Activated naive CD4-positive, alpha-beta T cell treated with anti-CD3 and anti-CD28 coated beads for 36 hours (primary cell): ENCODE data around the gene JARID2. TPM values are rescaled to one million over a fixed set of nuclear protein-coding genes. Genes with fewer than 3 reads are reported as not detected.

Experiments used
- CTCF ChIA-PET: fragments of 350-600 bp; sonication (Branson Sonifier 250); formaldehyde crosslinking; loops from one replicate; lab custom pipeline; 2021; ENCODE audit warnings: antibody characterized with exemption; lab: Charles Lee
- DNase-seq: peaks from one replicate; pipeline ENCODE4 v3.0.0-alpha.2; 2020
- H3K27ac Mint-ChIP-seq: one replicate; pipeline ENCODE4 v1.8.0; 2021; ENCODE audit warnings: mild to moderate bottlenecking, mixed read lengths
- H3K27me3 Mint-ChIP-seq: one replicate; pipeline ENCODE4 v1.8.0; 2021; ENCODE audit warnings: low read depth, mixed read lengths
- H3K36me3 Mint-ChIP-seq: one replicate; pipeline ENCODE4 v1.8.0; 2021; ENCODE audit warnings: low read depth, mixed read lengths
- H3K4me1 Mint-ChIP-seq: one replicate; pipeline ENCODE4 v1.8.0; 2021; ENCODE audit warnings: low read depth, mixed read lengths
- H3K4me3 Mint-ChIP-seq: one replicate; pipeline ENCODE4 v1.8.0; 2021; ENCODE audit warnings: mild to moderate bottlenecking, moderate library complexity, mixed read lengths
- H3K9me3 Mint-ChIP-seq: one replicate; pipeline ENCODE4 v1.8.0; 2021; ENCODE audit warnings: mixed read lengths
- intact Hi-C: fragments of 100-400 bp; cut with micrococcal nuclease; formaldehyde crosslinking; loops from one replicate; pipeline ENCODE4 v1.15.1; 2023
- total RNA-seq, 2 experiments: library from RNA; stranded (reverse); gene quantifications; one replicate each; pipeline ENCODE4 v1.2.3, GENCODE V29; 2021

JARID2 gene
- total RNA-seq, 2 experiments from 2014 or later = 26.6 to 27.7 TPM

- H3K36me3 Mint-ChIP-seq = peaks cover 9% of the 10 kb centered on the region
- no peak for DNase-seq
- H3K27ac Mint-ChIP-seq = no peak overlapping the region
- no peak overlapping the region for H3K4me3 Mint-ChIP-seq
- intact Hi-C loops = no loop called here
- CTCF ChIA-PET = no interaction called here
- no peaks in the 10 kb centered on the region for H3K4me1 Mint-ChIP-seq
- H3K27me3 Mint-ChIP-seq = no peaks in the 10 kb centered on the region
- peaks cover 8% of the 10 kb centered on the region for H3K9me3 Mint-ChIP-seq
These were observed 298.5 kb downstream of the JARID2 start for GRCh38 chr6:15544321-15544900.

- Mint-ChIP-seq H3K27ac (no peak overlapping the region), H3K4me1 (peaks cover 2% of the 10 kb centered on the region), H3K9me3 (peaks cover 8% of the 10 kb centered on the region), H3K36me3 (peaks cover 11% of the 10 kb centered on the region), H3K27me3 (no peaks in the 10 kb centered on the region), H3K4me3 (no peak overlapping the region)
- intact Hi-C loops = no loop called here
- CTCF ChIA-PET = no interaction called here
- DNase-seq = no peak
These were observed 300.7 kb downstream of the JARID2 start for GRCh38 chr6:15546591-15546990.

GRCh38 chr6:15547400-15547799 lies 301.5 kb downstream of the JARID2 start:
- intact Hi-C loops = no loop called here
- DNase-seq = no peak
- Mint-ChIP-seq H3K27ac (no peak overlapping the region), H3K36me3 (peaks cover 12% of the 10 kb centered on the region), H3K4me3 (no peak overlapping the region), H3K9me3 (peaks cover 8% of the 10 kb centered on the region), H3K27me3 (no peaks in the 10 kb centered on the region), H3K4me1 (peaks cover 8% of the 10 kb centered on the region)
- CTCF ChIA-PET = no interaction called here

GRCh38 chr6:15549371-15549770 lies 303.5 kb downstream of the JARID2 start:
- no peak overlapping the region for H3K4me3 Mint-ChIP-seq
- DNase-seq = no peak
- H3K4me1 Mint-ChIP-seq = peaks cover 10% of the 10 kb centered on the region
- no peak overlapping the region for H3K27ac Mint-ChIP-seq
- CTCF ChIA-PET = interaction anchor here (0.7 kb wide), 1 partner anchor 74 kb away, joined by 3 read pairs; no protein-coding TSS in a partner anchor
- intact Hi-C loops = no loop called here
- peaks cover 9% of the 10 kb centered on the region for H3K36me3 Mint-ChIP-seq
- no peaks in the 10 kb centered on the region for H3K27me3 Mint-ChIP-seq
- H3K9me3 Mint-ChIP-seq = peaks cover under 1% of the 10 kb centered on the region

- Mint-ChIP-seq H3K27me3 (no peaks in the 10 kb centered on the region), H3K27ac (no peak overlapping the region), H3K4me3 (no peak overlapping the region), H3K9me3 (no peaks in the 10 kb centered on the region), H3K4me1 (peaks cover 10% of the 10 kb centered on the region), H3K36me3 (peaks cover 10% of the 10 kb centered on the region)
- DNase-seq = no peak
- intact Hi-C loops = no loop called here
- CTCF ChIA-PET = interaction anchor here (0.7 to 1.0 kb wide), 2 partner anchors 75 to 632 kb away, joined by 3 read pairs; no protein-coding TSS in a partner anchor
These were observed 304.8 kb downstream of the JARID2 start for GRCh38 chr6:15550546-15551123.

GRCh38 chr6:15551262-15551661 lies 305.4 kb downstream of the JARID2 start:
- CTCF ChIA-PET = no interaction called here
- intact Hi-C loops = no loop called here
- Mint-ChIP-seq H3K9me3 (no peaks in the 10 kb centered on the region), H3K36me3 (peaks cover 10% of the 10 kb centered on the region), H3K4me3 (no peak overlapping the region), H3K27ac (no peak overlapping the region), H3K27me3 (no peaks in the 10 kb centered on the region), H3K4me1 (peaks cover 10% of the 10 kb centered on the region)
- DNase-seq = no peak

GRCh38 chr6:15551798-15552197 lies 305.9 kb downstream of the JARID2 start:
- intact Hi-C loops = no loop called here
- Mint-ChIP-seq H3K4me1 (peaks cover 11% of the 10 kb centered on the region), H3K27me3 (no peaks in the 10 kb centered on the region), H3K9me3 (no peaks in the 10 kb centered on the region), H3K27ac (no peak overlapping the region), H3K36me3 (peaks cover 11% of the 10 kb centered on the region), H3K4me3 (no peak overlapping the region)
- CTCF ChIA-PET = no interaction called here
- DNase-seq = no peak

- DNase-seq = no peak
- no peak overlapping the region for H3K27ac Mint-ChIP-seq
- no peak overlapping the region for H3K4me3 Mint-ChIP-seq
- peaks cover 10% of the 10 kb centered on the region for H3K36me3 Mint-ChIP-seq
- peaks cover 11% of the 10 kb centered on the region for H3K4me1 Mint-ChIP-seq
- no peaks in the 10 kb centered on the region for H3K9me3 Mint-ChIP-seq
- CTCF ChIA-PET = no interaction called here
- intact Hi-C loops = no loop called here
- no peaks in the 10 kb centered on the region for H3K27me3 Mint-ChIP-seq
These were observed 307.2 kb downstream of the JARID2 start for GRCh38 chr6:15553031-15553430.

- H3K9me3 Mint-ChIP-seq = no peaks in the 10 kb centered on the region
- H3K36me3 Mint-ChIP-seq = peaks cover 10% of the 10 kb centered on the region
- H3K27ac Mint-ChIP-seq = no peak overlapping the region
- peaks cover 11% of the 10 kb centered on the region for H3K4me1 Mint-ChIP-seq
- intact Hi-C loops = no loop called here
- CTCF ChIA-PET = no interaction called here
- H3K27me3 Mint-ChIP-seq = no peaks in the 10 kb centered on the region
- no peak overlapping the region for H3K4me3 Mint-ChIP-seq
- no peak for DNase-seq
These were observed 307.9 kb downstream of the JARID2 start for GRCh38 chr6:15553736-15554294.

- DNase-seq = no peak
These were observed 308.8 kb downstream of the JARID2 start for GRCh38 chr6:15554728-15555100.

GRCh38 chr6:15555101-15556038 lies 309.5 kb downstream of the JARID2 start:
- no peaks in the 10 kb centered on the region for H3K9me3 Mint-ChIP-seq
- intact Hi-C loops = no loop called here
- H3K27ac Mint-ChIP-seq = no peak overlapping the region
- peaks cover 10% of the 10 kb centered on the region for H3K36me3 Mint-ChIP-seq
- peaks cover 11% of the 10 kb centered on the region for H3K4me1 Mint-ChIP-seq
- no peak for DNase-seq
- CTCF ChIA-PET = no interaction called here
- no peak overlapping the region for H3K4me3 Mint-ChIP-seq
- H3K27me3 Mint-ChIP-seq = no peaks in the 10 kb centered on the region

More at GRCh38 chr6:15554728-15555100, 308.8 kb downstream of the JARID2 start:
- Mint-ChIP-seq H3K4me1 (peaks cover 11% of the 10 kb centered on the region), H3K27ac (no peak overlapping the region), H3K9me3 (no peaks in the 10 kb centered on the region), H3K36me3 (peaks cover 10% of the 10 kb centered on the region), H3K27me3 (no peaks in the 10 kb centered on the region), H3K4me3 (no peak overlapping the region)
- CTCF ChIA-PET = no interaction called here
- intact Hi-C loops = no loop called here

GRCh38 chr6:15556711-15557110 lies 310.8 kb downstream of the JARID2 start:
- no peak overlapping the region for H3K27ac Mint-ChIP-seq
- H3K36me3 Mint-ChIP-seq = peaks cover 7% of the 10 kb centered on the region
- H3K27me3 Mint-ChIP-seq = no peaks in the 10 kb centered on the region
- peaks cover 8% of the 10 kb centered on the region for H3K4me1 Mint-ChIP-seq
- CTCF ChIA-PET = no interaction called here
- no peak for DNase-seq
- no peaks in the 10 kb centered on the region for H3K9me3 Mint-ChIP-seq
- H3K4me3 Mint-ChIP-seq = no peak overlapping the region
- intact Hi-C loops = no loop called here
